Fibroblast of peridontal ligament (primary cell): ENCODE measurements around the gene TRIM27.
"Not testable (repeated sequence)": the region's sequence is repeated elsewhere in the genome, so short reads cannot be mapped to it uniquely, and the experiment has no call there.

Experiments
- DNase-seq: peaks from one replicate; pipeline ENCODE4 v3.0.0-alpha.2; 2010; ENCODE audit errors: extremely low read depth

The TRIM27 gene

GRCh38 chr6:28923318-28924102 lies at the start of gene TRIM27:
TSS of gene TRIM27 (minus strand) at chr6:28923985. CDS start at chr6:28923632, 353 bp downstream.
- peak; percentile 74 for DNase-seq

GRCh38 chr6:28970056-28970455 lies 46.3 kb upstream of the TRIM27 start:
- DNase-seq = not testable (repeated sequence)

GRCh38 chr6:28969129-28969528 lies 45.3 kb upstream of the TRIM27 start:
- DNase-seq = no peak

- no peak for DNase-seq
These were observed 44.7 kb upstream of the TRIM27 start for GRCh38 chr6:28968476-28968875.

GRCh38 chr6:28965706-28966105 lies 41.9 kb upstream of the TRIM27 start:
- DNase-seq = no peak

GRCh38 chr6:28960846-28961500 lies 37.2 kb upstream of the TRIM27 start:
- DNase-seq = no peak

GRCh38 chr6:28958561-28959243 lies 34.9 kb upstream of the TRIM27 start:
- not testable (repeated sequence) for DNase-seq

GRCh38 chr6:28957795-28958314 lies 34.1 kb upstream of the TRIM27 start:
- DNase-seq = not testable (repeated sequence)

GRCh38 chr6:28956331-28956730 lies 32.5 kb upstream of the TRIM27 start:
- no peak for DNase-seq

- peak; percentile 25 for DNase-seq
These were observed 29.9 kb upstream of the TRIM27 start for GRCh38 chr6:28953585-28954258.

GRCh38 chr6:28953039-28953584 lies 29.3 kb upstream of the TRIM27 start:
- peak; percentile 74 for DNase-seq

- not testable (repeated sequence) for DNase-seq
These were observed 25.9 kb upstream of the TRIM27 start for GRCh38 chr6:28949656-28950195.

- no peak for DNase-seq
These were observed 25.1 kb upstream of the TRIM27 start for GRCh38 chr6:28948782-28949486.

- DNase-seq = no peak
These were observed 24.1 kb upstream of the TRIM27 start for GRCh38 chr6:28947831-28948270.

GRCh38 chr6:28947067-28947765 lies 23.4 kb upstream of the TRIM27 start:
- no peak for DNase-seq

- no peak for DNase-seq
These were observed 21.6 kb upstream of the TRIM27 start for GRCh38 chr6:28945349-28945748.

- DNase-seq = peak; percentile 93
These were observed 20.7 kb upstream of the TRIM27 start for GRCh38 chr6:28944412-28944865.

GRCh38 chr6:28943557-28944411 lies 20.0 kb upstream of the TRIM27 start:
- DNase-seq = peak; percentile 71

- DNase-seq = no peak
These were observed 19.4 kb upstream of the TRIM27 start for GRCh38 chr6:28943223-28943556.
